Liver (tissue), 9 donors: ENCODE results near the gene MYO15A. TPM values are rescaled to one million over a fixed set of nuclear protein-coding genes. Genes with fewer than 3 reads are reported as not detected.
A peak's percentile ranks its signal among the peaks of the same experiment; 100 is the strongest.

Experiments used
- DNase-seq: peaks from one replicate; pipeline ENCODE4 v3.0.0-alpha.2; 2017; ENCODE audit warnings: low spot score
- H3K27ac ChIP-seq, 2 donors: one replicate each; pipeline ENCODE4 v1.7.0; 2013; ENCODE audit warnings: inconsistent platforms in 2 of 2, low read length in 2 of 2, control low read depth in 1 of 2, low read depth in 1 of 2, mild to moderate bottlenecking in 1 of 2
- H3K27me3 ChIP-seq, 4 donors: one replicate each; pipeline versions ENCODE4 v1.6.1 to v1.7.0; 2013; ENCODE audit warnings: low read length in 3 of 4, inconsistent platforms in 1 of 4, mild to moderate bottlenecking in 1 of 4, moderate library complexity in 1 of 4; ENCODE audit not compliant: control insufficient read depth in 4 of 4, insufficient read depth in 4 of 4
- H3K36me3 ChIP-seq, 4 donors: one replicate each; pipeline versions ENCODE4 v1.6.1 to v1.7.0; 2013; ENCODE audit warnings: low read length in 3 of 4, mild to moderate bottlenecking in 3 of 4, low read depth in 1 of 4, moderate library complexity in 1 of 4; ENCODE audit not compliant: control insufficient read depth in 4 of 4, insufficient read depth in 3 of 4
- H3K4me1 ChIP-seq, 4 donors: one replicate each; pipeline versions ENCODE4 v1.6.1 to v1.7.0; 2013; ENCODE audit warnings: low read length in 3 of 4, mild to moderate bottlenecking in 3 of 4, moderate library complexity in 1 of 4; ENCODE audit not compliant: control insufficient read depth in 4 of 4, insufficient read depth in 4 of 4
- H3K4me3 ChIP-seq, 3 donors: one replicate each; pipeline versions ENCODE4 v1.6.1 to v1.7.0; 2013; ENCODE audit warnings: low read length in 3 of 3, control low read depth in 1 of 3, low read depth in 1 of 3, mild to moderate bottlenecking in 1 of 3
- H3K9ac ChIP-seq, 2 donors: one replicate each; pipeline ENCODE4 v1.7.0; 2013; ENCODE audit warnings: low read length in 2 of 2, mild to moderate bottlenecking in 2 of 2, moderate library complexity in 2 of 2, control low read depth in 1 of 2, low read depth in 1 of 2
- H3K9me3 ChIP-seq, 4 donors: one replicate each; pipeline versions ENCODE4 v1.6.1 to v1.7.0; 2013; ENCODE audit warnings: low read length in 3 of 4; ENCODE audit not compliant: control insufficient read depth in 4 of 4
- EGR1 ChIP-seq, 2 donors: IDR thresholded peaks; 2 replicates each; pipeline ENCODE4 v1.6.1; 2016 to 2018; ENCODE audit warnings: antibody characterized with exemption in 2 of 2, low read depth in 2 of 2
- FOXA1 ChIP-seq: IDR thresholded peaks from 2 replicates; pipeline ENCODE4 v1.6.1; 2016; ENCODE audit warnings: antibody characterized with exemption
- FOXA2 ChIP-seq: IDR thresholded peaks from 2 replicates; pipeline ENCODE4 v1.6.1; 2016; ENCODE audit warnings: antibody characterized with exemption
- GABPA ChIP-seq, 2 donors: IDR thresholded peaks in 1 of 2; conservative IDR thresholded peaks in 1 of 2; 2 replicates each; pipeline ENCODE4 v1.6.1; 2016; ENCODE audit warnings: antibody characterized with exemption in 2 of 2, mild to moderate bottlenecking in 1 of 2, moderate library complexity in 1 of 2
- HNF4A ChIP-seq, 2 donors: conservative IDR thresholded peaks; 2 replicates each; pipeline ENCODE4 v1.6.1; 2016; ENCODE audit warnings: antibody characterized with exemption in 2 of 2, mild to moderate bottlenecking in 2 of 2
- HNF4G ChIP-seq: IDR thresholded peaks from 2 replicates; pipeline ENCODE4 v1.6.1; 2016; ENCODE audit warnings: antibody characterized with exemption
- JUND ChIP-seq, 2 donors: IDR thresholded peaks; 2 replicates each; pipeline ENCODE4 v1.6.1; 2016; ENCODE audit warnings: antibody characterized with exemption in 2 of 2
- NR2F2 ChIP-seq: IDR thresholded peaks from 2 replicates; pipeline ENCODE4 v1.6.1; 2016; ENCODE audit warnings: antibody characterized with exemption
- RAD21 ChIP-seq, 2 donors: IDR thresholded peaks; 2 replicates each; pipeline ENCODE4 v1.6.1; 2016; ENCODE audit warnings: antibody characterized with exemption in 2 of 2, mild to moderate bottlenecking in 2 of 2
- RXRA ChIP-seq, 2 donors: IDR thresholded peaks; 2 replicates each; pipeline ENCODE4 v1.6.1; 2017 to 2018; ENCODE audit warnings: antibody characterized with exemption in 2 of 2, mild to moderate bottlenecking in 1 of 2
- SP1 ChIP-seq: IDR thresholded peaks from 2 replicates; pipeline ENCODE4 v1.6.1; 2018; ENCODE audit warnings: antibody characterized with exemption, mild to moderate bottlenecking
- TAF1 ChIP-seq: conservative IDR thresholded peaks from 2 replicates; pipeline ENCODE4 v1.6.1; 2016; ENCODE audit warnings: antibody characterized with exemption, mild to moderate bottlenecking
- YY1 ChIP-seq: IDR thresholded peaks from 2 replicates; pipeline ENCODE4 v1.6.1; 2016; ENCODE audit warnings: antibody characterized with exemption, mild to moderate bottlenecking
- WGBS: extraction: QIAGEN DNeasy Blood & Tissue Kit; methylation state at CpG from one replicate; pipeline ENCODE4 v1.1.7; 2013; 5-methylcytosine and 5-hydroxymethylcytosine counted together
- polyA plus RNA-seq, 2 donors: library from polyadenylated mRNA; stranded (reverse) in 1 of 2; unstranded in 1 of 2; fragments of 200-250 nt in 1 of 2; fragments of >200 nt in 1 of 2; fragmentation: Nextera tagmentation in 1 of 2; extraction: Ambion mirVana in 1 of 2; gene quantifications; one replicate each; pipeline versions ENCODE4 v1.2.1 to v1.2.3, GENCODE V29; 2013 to 2015
- total RNA-seq, 2 donors: library from RNA; depleted of rRNA; stranded (reverse); fragments of >200 nt; gene quantifications; one replicate each; pipeline ENCODE4 v1.2.3, GENCODE V29; 2014
- TF ChIP-seq, protein P1 (sequence below): IDR thresholded peaks from 2 replicates; pipeline ENCODE4 v1.6.1; 2016; ENCODE audit warnings: antibody characterized with exemption
- TF ChIP-seq, protein P2 (sequence below): IDR thresholded peaks from 2 replicates; pipeline ENCODE4 v1.6.1; 2016; ENCODE audit warnings: antibody characterized with exemption
- TF ChIP-seq, protein P3 (sequence below): IDR thresholded peaks from 2 replicates; pipeline ENCODE4 v1.6.1; 2016; ENCODE audit warnings: antibody characterized with exemption, mild to moderate bottlenecking
- TF ChIP-seq, protein P4 (sequence below): IDR thresholded peaks from 2 replicates; pipeline ENCODE4 v1.6.1; 2016; ENCODE audit warnings: antibody characterized with exemption
- TF ChIP-seq, protein P5 (sequence below): fragments of 150-350 bp; IDR thresholded peaks from 2 replicates; pipeline ENCODE4 v1.5.1; 2017; ENCODE audit warnings: improper control_type of control experiment, low read depth, low read length; ENCODE audit not compliant: missing input control
- donor health status: healthy.
- donor health status: healthy.
- donor health status: healthy.
- donor health status: healthy.
- donor health status: healthy.

The MYO15A gene
- total and polyA plus RNA-seq, 4 donors = 0.15 to 2.9 (median 0.97) TPM

DNA sequence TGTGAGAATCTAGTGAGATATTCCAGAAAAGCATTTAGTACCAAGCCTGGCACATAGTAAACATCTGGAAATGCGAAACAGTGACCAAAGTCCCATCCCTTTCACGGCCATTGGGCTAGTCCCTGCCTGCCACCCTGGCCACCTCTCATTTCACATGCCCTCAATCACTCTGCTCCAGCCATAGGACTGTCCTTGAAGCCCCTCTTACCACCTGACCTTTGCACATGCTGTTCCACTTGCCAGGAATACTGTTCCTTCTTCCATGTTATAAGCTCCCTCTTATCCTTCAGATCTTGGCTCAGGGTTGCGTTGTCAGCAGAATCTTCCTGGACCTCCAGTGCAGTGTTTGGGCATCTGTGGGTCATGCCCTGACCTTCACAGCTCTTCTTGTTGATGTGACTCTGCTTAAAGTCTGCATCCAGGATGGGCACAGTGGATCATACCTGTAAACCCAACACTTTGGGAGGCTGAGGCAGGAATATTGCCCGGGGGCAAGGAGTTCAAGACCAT, 2.1 kb downstream of the MYO15A start:
- no peak overlapping the region for H3K4me3 ChIP-seq
- peaks cover 0 to 23% (median 6%) of the 10 kb centered on the region in 4 donors for H3K36me3 ChIP-seq
- no peaks in the 10 kb centered on the region for H3K27me3 ChIP-seq
- no peaks in the 10 kb centered on the region for H3K9me3 ChIP-seq
- H3K4me1 ChIP-seq = peaks cover 0 to 57% (median 34%) of the 10 kb centered on the region in 4 donors
- DNase-seq = no peak
- WGBS = 44% methylated on average over 4 of the region's 4 CpGs
- TF ChIP-seq SP1 (no peak), HNF4A (conservative IDR thresholded peaks at IDR 0.05) (peak; percentile 47 to 50)
- TF ChIP-seq, protein P1, sequence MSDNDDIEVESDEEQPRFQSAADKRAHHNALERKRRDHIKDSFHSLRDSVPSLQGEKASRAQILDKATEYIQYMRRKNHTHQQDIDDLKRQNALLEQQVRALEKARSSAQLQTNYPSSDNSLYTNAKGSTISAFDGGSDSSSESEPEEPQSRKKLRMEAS = no peak
- H3K9ac ChIP-seq = no peak overlapping the region
- H3K27ac ChIP-seq = no peak overlapping the region

DNA sequence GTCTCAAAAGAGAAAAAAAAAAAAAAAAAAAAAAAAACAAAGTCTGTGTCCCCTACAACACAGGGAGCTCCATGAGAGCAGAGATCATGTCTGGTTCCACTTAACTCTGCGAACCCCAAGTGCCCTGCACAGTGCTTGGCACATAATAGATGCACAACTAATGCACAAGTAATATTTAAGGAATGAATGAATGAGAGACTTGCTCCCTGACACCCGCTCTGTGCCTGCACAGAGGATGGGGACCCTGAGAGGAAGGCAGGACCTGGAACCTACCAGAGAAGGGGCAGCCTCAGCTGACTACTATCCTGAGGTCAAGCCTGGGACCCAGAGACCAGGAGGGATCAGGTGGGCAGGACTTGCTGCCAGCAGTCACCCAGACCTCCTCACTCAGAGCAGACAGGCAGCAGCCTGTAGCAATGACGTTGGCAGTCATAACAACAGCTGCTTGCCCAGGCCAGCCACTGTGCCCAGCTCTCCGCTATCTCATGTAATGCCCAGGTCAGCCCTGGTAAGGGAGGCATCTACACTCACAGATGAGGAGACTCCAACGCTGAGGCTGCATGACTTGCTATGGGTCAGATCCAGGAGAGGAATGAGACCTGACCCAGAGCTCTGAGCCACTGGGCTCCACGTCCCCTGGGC, 2.9 kb downstream of the MYO15A start:
- Histone ChIP-seq H3K27ac (no peak overlapping the region), H3K9ac (no peak overlapping the region), H3K4me1 (peaks cover 0 to 64% (median 36%) of the 10 kb centered on the region in 4 donors), H3K4me3 (no peak overlapping the region), H3K9me3 (no peaks in the 10 kb centered on the region), H3K27me3 (no peaks in the 10 kb centered on the region), H3K36me3 (peaks cover 0 to 19% (median 5%) of the 10 kb centered on the region in 4 donors)
- 67% methylated on average over 6 of the region's 6 CpGs for WGBS
- DNase-seq = no peak
- TF ChIP-seq GABPA (IDR thresholded peaks at IDR 0.05 in 1 of 2, conservative IDR thresholded peaks at IDR 0.05 in 1 of 2) (no peak), HNF4A (conservative IDR thresholded peaks at IDR 0.05) (no peak), FOXA1 (no peak), EGR1 (IDR thresholded peaks at IDR 0.05; ENCODE audit: low read depth in 2 of 2) (no peak), RXRA (IDR thresholded peaks at IDR 0.05) (no peak), FOXA2 (no peak), SP1 (no peak), JUND (IDR thresholded peaks at IDR 0.05) (no peak), YY1 (no peak), NR2F2 (no peak), HNF4G (no peak), RAD21 (IDR thresholded peaks at IDR 0.05) (no peak), TAF1 (no peak)
- TF ChIP-seq, protein P1 = no peak
- TF ChIP-seq, protein P2, sequence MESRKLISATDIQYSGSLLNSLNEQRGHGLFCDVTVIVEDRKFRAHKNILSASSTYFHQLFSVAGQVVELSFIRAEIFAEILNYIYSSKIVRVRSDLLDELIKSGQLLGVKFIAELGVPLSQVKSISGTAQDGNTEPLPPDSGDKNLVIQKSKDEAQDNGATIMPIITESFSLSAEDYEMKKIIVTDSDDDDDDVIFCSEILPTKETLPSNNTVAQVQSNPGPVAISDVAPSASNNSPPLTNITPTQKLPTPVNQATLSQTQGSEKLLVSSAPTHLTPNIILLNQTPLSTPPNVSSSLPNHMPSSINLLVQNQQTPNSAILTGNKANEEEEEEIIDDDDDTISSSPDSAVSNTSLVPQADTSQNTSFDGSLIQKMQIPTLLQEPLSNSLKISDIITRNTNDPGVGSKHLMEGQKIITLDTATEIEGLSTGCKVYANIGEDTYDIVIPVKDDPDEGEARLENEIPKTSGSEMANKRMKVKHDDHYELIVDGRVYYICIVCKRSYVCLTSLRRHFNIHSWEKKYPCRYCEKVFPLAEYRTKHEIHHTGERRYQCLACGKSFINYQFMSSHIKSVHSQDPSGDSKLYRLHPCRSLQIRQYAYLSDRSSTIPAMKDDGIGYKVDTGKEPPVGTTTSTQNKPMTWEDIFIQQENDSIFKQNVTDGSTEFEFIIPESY = no peak
- TF ChIP-seq, protein P3, sequence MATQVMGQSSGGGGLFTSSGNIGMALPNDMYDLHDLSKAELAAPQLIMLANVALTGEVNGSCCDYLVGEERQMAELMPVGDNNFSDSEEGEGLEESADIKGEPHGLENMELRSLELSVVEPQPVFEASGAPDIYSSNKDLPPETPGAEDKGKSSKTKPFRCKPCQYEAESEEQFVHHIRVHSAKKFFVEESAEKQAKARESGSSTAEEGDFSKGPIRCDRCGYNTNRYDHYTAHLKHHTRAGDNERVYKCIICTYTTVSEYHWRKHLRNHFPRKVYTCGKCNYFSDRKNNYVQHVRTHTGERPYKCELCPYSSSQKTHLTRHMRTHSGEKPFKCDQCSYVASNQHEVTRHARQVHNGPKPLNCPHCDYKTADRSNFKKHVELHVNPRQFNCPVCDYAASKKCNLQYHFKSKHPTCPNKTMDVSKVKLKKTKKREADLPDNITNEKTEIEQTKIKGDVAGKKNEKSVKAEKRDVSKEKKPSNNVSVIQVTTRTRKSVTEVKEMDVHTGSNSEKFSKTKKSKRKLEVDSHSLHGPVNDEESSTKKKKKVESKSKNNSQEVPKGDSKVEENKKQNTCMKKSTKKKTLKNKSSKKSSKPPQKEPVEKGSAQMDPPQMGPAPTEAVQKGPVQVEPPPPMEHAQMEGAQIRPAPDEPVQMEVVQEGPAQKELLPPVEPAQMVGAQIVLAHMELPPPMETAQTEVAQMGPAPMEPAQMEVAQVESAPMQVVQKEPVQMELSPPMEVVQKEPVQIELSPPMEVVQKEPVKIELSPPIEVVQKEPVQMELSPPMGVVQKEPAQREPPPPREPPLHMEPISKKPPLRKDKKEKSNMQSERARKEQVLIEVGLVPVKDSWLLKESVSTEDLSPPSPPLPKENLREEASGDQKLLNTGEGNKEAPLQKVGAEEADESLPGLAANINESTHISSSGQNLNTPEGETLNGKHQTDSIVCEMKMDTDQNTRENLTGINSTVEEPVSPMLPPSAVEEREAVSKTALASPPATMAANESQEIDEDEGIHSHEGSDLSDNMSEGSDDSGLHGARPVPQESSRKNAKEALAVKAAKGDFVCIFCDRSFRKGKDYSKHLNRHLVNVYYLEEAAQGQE = no peak
- TF ChIP-seq, protein P4, sequence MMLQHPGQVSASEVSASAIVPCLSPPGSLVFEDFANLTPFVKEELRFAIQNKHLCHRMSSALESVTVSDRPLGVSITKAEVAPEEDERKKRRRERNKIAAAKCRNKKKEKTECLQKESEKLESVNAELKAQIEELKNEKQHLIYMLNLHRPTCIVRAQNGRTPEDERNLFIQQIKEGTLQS = no peak
- TF ChIP-seq, protein P5, sequence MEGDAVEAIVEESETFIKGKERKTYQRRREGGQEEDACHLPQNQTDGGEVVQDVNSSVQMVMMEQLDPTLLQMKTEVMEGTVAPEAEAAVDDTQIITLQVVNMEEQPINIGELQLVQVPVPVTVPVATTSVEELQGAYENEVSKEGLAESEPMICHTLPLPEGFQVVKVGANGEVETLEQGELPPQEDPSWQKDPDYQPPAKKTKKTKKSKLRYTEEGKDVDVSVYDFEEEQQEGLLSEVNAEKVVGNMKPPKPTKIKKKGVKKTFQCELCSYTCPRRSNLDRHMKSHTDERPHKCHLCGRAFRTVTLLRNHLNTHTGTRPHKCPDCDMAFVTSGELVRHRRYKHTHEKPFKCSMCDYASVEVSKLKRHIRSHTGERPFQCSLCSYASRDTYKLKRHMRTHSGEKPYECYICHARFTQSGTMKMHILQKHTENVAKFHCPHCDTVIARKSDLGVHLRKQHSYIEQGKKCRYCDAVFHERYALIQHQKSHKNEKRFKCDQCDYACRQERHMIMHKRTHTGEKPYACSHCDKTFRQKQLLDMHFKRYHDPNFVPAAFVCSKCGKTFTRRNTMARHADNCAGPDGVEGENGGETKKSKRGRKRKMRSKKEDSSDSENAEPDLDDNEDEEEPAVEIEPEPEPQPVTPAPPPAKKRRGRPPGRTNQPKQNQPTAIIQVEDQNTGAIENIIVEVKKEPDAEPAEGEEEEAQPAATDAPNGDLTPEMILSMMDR = no peak
